Thyroid gland (tissue), 4 donors: Measurements from ENCODE around the gene UBA1. TPM values are rescaled to one million over a fixed set of nuclear protein-coding genes. Genes with fewer than 3 reads are reported as not detected.

ENCODE experiments used
- DNase-seq, 2 donors: peaks; one replicate each; pipeline ENCODE4 v3.0.0-alpha.2; 2019
- H3K27ac ChIP-seq, 3 donors: fragments of 200-600 bp; sonication (generic); 1 replicate in 2 of 3; 2 replicates in 1 of 3; pipeline ENCODE4 v1.5.1; 2016 to 2019; ENCODE audit warnings: mild to moderate bottlenecking in 1 of 3, moderate library complexity in 1 of 3
- H3K27me3 ChIP-seq: fragments of 200-600 bp; sonication (generic); one replicate; pipeline ENCODE4 v1.5.1; 2019
- H3K36me3 ChIP-seq, 2 donors: fragments of 200-600 bp; sonication (generic); one replicate each; pipeline ENCODE4 v1.5.1; 2016 to 2019
- H3K4me1 ChIP-seq, 2 donors: fragments of 200-600 bp; sonication (generic); one replicate each; pipeline ENCODE4 v1.5.1; 2017 to 2019
- H3K4me3 ChIP-seq, 3 donors: fragments of 200-600 bp; sonication (generic); replicated peaks in 1 of 3; 1 replicate in 2 of 3; 2 replicates in 1 of 3; pipeline ENCODE4 v1.5.1; 2016; ENCODE audit warnings: mild to moderate bottlenecking in 1 of 3
- H3K9me3 ChIP-seq: fragments of 200-600 bp; sonication (generic); one replicate; pipeline ENCODE4 v1.5.1; 2017
- POLR2A ChIP-seq, 2 donors: fragments of 450-650 bp; IDR thresholded peaks; one replicate each; pipeline ENCODE4 v1.6.1; 2017; ENCODE audit warnings: antibody characterized with exemption in 2 of 2, mild to moderate bottlenecking in 2 of 2, moderate library complexity in 1 of 2
- WGBS, 2 donors: methylation state at CpG; one replicate each; pipeline ENCODE4 v1.1.5; 2017; 5-methylcytosine and 5-hydroxymethylcytosine counted together
- intact Hi-C: fragments of 100-400 bp; cut with DNase I; formaldehyde crosslinking; loops from one replicate; pipeline ENCODE4 v1.15.1; 2023
- total RNA-seq, 4 donors: library from RNA; depleted of rRNA; stranded (reverse); fragments of >200 nt; gene quantifications; one replicate each; pipeline ENCODE4 v1.2.3, GENCODE V29; 2016
- TF ChIP-seq, protein P1 (sequence below), 6 experiments: fragments of 200-600 bp in 3 of 6; fragments of 450-650 bp in 3 of 6; sonication (generic) in 3 of 6; IDR thresholded peaks; one replicate each; pipeline ENCODE4 v1.5.1; 2016 to 2019; ENCODE audit warnings: antibody characterized with exemption in 6 of 6, mild to moderate bottlenecking in 2 of 6, inconsistent platforms in 1 of 6, moderate library complexity in 1 of 6

Gene UBA1
- total RNA-seq, 4 donors from 2014 or later = 159 to 293 (median 201) TPM

DNA sequence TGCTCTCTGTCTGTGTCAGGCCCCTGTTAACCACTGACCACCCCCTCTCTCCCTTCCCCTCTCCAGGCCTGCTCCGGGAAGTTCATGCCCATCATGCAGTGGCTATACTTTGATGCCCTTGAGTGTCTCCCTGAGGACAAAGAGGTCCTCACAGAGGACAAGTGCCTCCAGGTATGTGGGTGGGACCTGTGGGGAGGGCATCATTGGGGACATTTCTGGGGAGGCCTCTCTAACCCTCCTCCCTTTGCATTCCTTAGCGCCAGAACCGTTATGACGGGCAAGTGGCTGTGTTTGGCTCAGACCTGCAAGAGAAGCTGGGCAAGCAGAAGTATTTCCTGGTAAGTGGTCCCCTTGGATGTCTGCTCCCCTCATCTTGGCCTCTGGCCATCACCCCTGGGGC lies 9.2 kb downstream of the UBA1 start:
- H3K27me3 ChIP-seq = no peaks in the 10 kb centered on the region
- H3K4me1 ChIP-seq = peaks cover 0 to 13% of the 10 kb centered on the region in 2 donors
- intact Hi-C loops = no loop called here
- peak overlapping the region in 2 of 3 donors; percentile 41 to 60 for H3K27ac ChIP-seq
- no peak overlapping the region for H3K4me3 ChIP-seq
- DNase-seq = peak; percentile 36 to 76
- TF ChIP-seq POLR2A (IDR thresholded peaks at IDR 0.05) = no peak
- TF ChIP-seq, protein P1, sequence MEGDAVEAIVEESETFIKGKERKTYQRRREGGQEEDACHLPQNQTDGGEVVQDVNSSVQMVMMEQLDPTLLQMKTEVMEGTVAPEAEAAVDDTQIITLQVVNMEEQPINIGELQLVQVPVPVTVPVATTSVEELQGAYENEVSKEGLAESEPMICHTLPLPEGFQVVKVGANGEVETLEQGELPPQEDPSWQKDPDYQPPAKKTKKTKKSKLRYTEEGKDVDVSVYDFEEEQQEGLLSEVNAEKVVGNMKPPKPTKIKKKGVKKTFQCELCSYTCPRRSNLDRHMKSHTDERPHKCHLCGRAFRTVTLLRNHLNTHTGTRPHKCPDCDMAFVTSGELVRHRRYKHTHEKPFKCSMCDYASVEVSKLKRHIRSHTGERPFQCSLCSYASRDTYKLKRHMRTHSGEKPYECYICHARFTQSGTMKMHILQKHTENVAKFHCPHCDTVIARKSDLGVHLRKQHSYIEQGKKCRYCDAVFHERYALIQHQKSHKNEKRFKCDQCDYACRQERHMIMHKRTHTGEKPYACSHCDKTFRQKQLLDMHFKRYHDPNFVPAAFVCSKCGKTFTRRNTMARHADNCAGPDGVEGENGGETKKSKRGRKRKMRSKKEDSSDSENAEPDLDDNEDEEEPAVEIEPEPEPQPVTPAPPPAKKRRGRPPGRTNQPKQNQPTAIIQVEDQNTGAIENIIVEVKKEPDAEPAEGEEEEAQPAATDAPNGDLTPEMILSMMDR (IDR thresholded peaks at IDR 0.05) = no peak
- H3K36me3 ChIP-seq = peaks cover 70 to 93% of the 10 kb centered on the region in 2 donors
- no peaks in the 10 kb centered on the region for H3K9me3 ChIP-seq
- WGBS, 2 donors = 30 to 40% methylated on average over 2 of the region's 4 CpGs

GRCh38 chrX:47204970-47205369 lies 11.3 kb downstream of the UBA1 start:
- Histone ChIP-seq H3K36me3 (peaks cover 67 to 99% of the 10 kb centered on the region in 2 donors), H3K27me3 (no peaks in the 10 kb centered on the region), H3K4me3 (no peak overlapping the region), H3K9me3 (no peaks in the 10 kb centered on the region), H3K4me1 (peaks cover 0 to 7% of the 10 kb centered on the region in 2 donors), H3K27ac (no peak overlapping the region)
- no peak for DNase-seq
- WGBS, 2 donors = 82 to 85% methylated on average over 5 of the region's 5 CpGs
- TF ChIP-seq, protein P1 (IDR thresholded peaks at IDR 0.05) = no peak
- no peak for TF ChIP-seq POLR2A (IDR thresholded peaks at IDR 0.05)
- intact Hi-C loops = no loop called here

GRCh38 chrX:47206316-47206715 lies 12.7 kb downstream of the UBA1 start:
- Histone ChIP-seq H3K4me3 (no peak overlapping the region), H3K9me3 (no peaks in the 10 kb centered on the region), H3K27me3 (no peaks in the 10 kb centered on the region), H3K36me3 (peaks cover 67 to 99% of the 10 kb centered on the region in 2 donors), H3K27ac (no peak overlapping the region), H3K4me1 (peaks cover 0 to 7% of the 10 kb centered on the region in 2 donors)
- intact Hi-C loops = no loop called here
- TF ChIP-seq, protein P1 (IDR thresholded peaks at IDR 0.05) = no peak
- TF ChIP-seq POLR2A (IDR thresholded peaks at IDR 0.05) = no peak
- WGBS, 2 donors = 83 to 86% methylated on average over 2 to 3 of the region's 3 CpGs
- no peak for DNase-seq

- Histone ChIP-seq H3K4me1 (no peaks in the 10 kb centered on the region), H3K27ac (no peak overlapping the region), H3K27me3 (no peaks in the 10 kb centered on the region), H3K9me3 (no peaks in the 10 kb centered on the region), H3K4me3 (no peak overlapping the region), H3K36me3 (peaks cover 68 to 99% of the 10 kb centered on the region in 2 donors)
- 82 to 93% methylated on average over 8 to 11 of the region's 12 CpGs for WGBS, 2 donors
- no peak for TF ChIP-seq POLR2A (IDR thresholded peaks at IDR 0.05)
- TF ChIP-seq, protein P1 (IDR thresholded peaks at IDR 0.05) = no peak
- intact Hi-C loops = no loop called here
- no peak for DNase-seq
Observed at GRCh38 chrX:47208108-47208507, 14.5 kb downstream of the UBA1 start.

DNA sequence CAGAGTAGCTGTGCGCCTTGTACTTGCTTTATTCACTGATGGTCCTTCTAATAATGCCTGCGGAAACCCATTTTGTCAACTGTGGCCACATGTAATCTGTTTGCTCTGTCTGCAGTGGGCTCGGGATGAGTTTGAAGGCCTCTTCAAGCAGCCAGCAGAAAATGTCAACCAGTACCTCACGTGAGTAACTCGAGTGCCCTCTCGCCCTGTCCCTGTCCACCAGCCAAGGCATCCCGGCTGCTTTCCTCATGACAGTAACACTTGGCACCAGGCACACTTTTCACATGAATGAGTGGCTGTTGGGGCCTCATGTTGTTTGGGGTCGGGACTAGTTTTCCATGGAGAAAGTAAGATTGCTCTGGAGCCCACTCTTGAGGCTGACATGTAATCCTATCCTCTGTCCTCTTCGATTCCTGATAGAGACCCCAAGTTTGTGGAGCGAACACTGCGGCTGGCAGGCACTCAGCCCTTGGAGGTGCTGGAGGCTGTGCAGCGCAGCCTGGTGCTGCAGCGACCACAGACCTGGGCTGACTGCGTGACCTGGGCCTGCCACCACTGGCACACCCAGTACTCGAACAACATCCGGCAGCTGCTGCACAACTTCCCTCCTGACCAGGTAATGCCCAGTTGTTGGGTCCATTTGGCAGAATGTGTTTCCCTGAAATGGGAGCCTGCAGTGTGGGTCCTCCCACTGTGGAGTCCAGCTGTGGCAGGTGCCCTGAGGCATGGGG lies 16.0 kb downstream of the UBA1 start:
- Histone ChIP-seq H3K4me1 (no peaks in the 10 kb centered on the region), H3K36me3 (peaks cover 78 to 99% of the 10 kb centered on the region in 2 donors), H3K27me3 (no peaks in the 10 kb centered on the region), H3K9me3 (no peaks in the 10 kb centered on the region), H3K27ac (no peak overlapping the region), H3K4me3 (no peak overlapping the region)
- intact Hi-C loops = no loop called here
- DNase-seq = no peak
- WGBS, 2 donors = 85 to 97% methylated on average over 5 to 6 of the region's 16 CpGs
- TF ChIP-seq, protein P1 (IDR thresholded peaks at IDR 0.05) = no peak
- no peak for TF ChIP-seq POLR2A (IDR thresholded peaks at IDR 0.05)
